SW 1271 (cell line): ENCODE results near the gene KLHL10.

Source experiments
- DNase-seq, 2 experiments: peaks; one replicate each; lab custom pipeline; 2025; lab: John Stamatoyannopoulos, UW

KLHL10 gene

GRCh38 chr17:41895617-41896016 is 58.0 kb downstream of the KLHL10 start:
- DNase-seq = no peak

GRCh38 chr17:41896726-41897125 is 59.1 kb downstream of the KLHL10 start:
- no peak for DNase-seq
